CD1c-positive myeloid dendritic cell (primary cell): Measurements from ENCODE around the gene TLCD4.
"Not testable (repeated sequence)": the region's sequence is repeated elsewhere in the genome, so short reads cannot be mapped to it uniquely, and the experiment has no call there.

ENCODE experiments used
- DNase-seq: peaks from one replicate; pipeline ENCODE4 v3.0.0-alpha.2; 2016; ENCODE audit errors: extremely low spot score

Gene TLCD4

GRCh38 chr1:95154096-95154495, 36.9 kb downstream of the TLCD4 start:
- no peak for DNase-seq

DNA sequence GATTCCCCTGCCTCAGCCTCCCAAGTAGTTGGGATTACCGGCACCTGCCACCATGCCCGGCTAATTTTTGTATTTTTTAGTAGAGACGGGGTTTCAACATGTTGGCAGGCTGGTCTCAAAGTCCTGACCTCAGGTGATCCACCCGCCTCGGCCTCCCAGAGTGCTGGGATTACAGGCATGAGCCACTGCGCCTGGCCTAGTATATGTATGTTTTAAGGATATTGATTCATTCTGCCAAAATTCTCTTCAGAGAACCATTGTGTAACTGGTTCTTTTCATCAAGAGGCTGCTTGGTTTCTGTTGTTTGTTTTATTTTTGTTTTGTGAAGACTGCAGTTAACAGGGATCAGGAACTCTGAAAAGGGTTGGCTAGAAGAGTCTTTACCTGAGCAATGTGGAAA, 48.4 kb downstream of the TLCD4 start:
- not testable (repeated sequence) for DNase-seq
